Measurements from ENCODE around the gene ACOT4. TPM values are rescaled to one million over a fixed set of nuclear protein-coding genes. Genes with fewer than 3 reads are reported as not detected.
"Not testable (repeated sequence)": the region's sequence is repeated elsewhere in the genome, so short reads cannot be mapped to it uniquely, and the experiment has no call there.

The ACOT4 gene
- polyA plus RNA-seq, 4 donors: 2.5 to 12.7 (median 7.5) TPM

DNA sequence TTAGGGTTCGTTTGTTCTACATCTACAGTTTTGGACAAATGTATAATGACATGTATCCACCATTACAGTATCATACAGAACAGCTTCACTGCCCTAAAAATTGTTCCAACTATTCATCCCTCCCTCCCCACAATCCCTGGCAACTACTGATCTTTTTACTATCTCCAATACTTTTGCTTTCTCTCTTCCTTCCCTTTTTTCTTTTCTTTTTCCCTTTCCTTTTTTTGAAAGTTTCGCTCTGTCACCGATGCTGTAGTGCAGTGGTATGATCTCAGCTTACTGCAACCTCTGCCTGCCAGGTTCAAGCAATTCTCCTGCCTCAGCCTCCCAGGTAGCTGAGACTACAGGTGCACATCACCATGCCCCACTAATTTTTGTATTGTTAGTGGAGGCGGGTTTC lies 2.6 kb upstream of the ACOT4 start:
- Histone ChIP-seq H3K27ac (ENCODE audit: low read depth in 1 of 3, low read length in 2 of 3) (no peak overlapping the region), H3K36me3 (ENCODE audit: control insufficient read depth in 3 of 3, insufficient read depth in 2 of 3, low read depth in 1 of 3, low read length in 3 of 3) (no peaks in the 10 kb centered on the region), H3K4me3 (ENCODE audit: low read depth in 1 of 3, low read length in 3 of 3) (no peak overlapping the region), H3K9me3 (ENCODE audit: control insufficient read depth in 2 of 2, insufficient read depth in 1 of 2, low read depth in 1 of 2, low read length in 1 of 2) (no peaks in the 10 kb centered on the region), H3K4me1 (ENCODE audit: control insufficient read depth in 3 of 3, insufficient read depth in 2 of 3, low read depth in 1 of 3, low read length in 2 of 3) (no peaks in the 10 kb centered on the region), H3K27me3 (ENCODE audit: control insufficient read depth in 3 of 3, insufficient read depth in 3 of 3, low read length in 3 of 3) (no peaks in the 10 kb centered on the region)
- WGBS, 3 donors: 76 to 85% (median 83%) methylated on average over 4 of the region's 4 CpGs
- no peak for FAIRE-seq
- no peak for DNase-seq

DNA sequence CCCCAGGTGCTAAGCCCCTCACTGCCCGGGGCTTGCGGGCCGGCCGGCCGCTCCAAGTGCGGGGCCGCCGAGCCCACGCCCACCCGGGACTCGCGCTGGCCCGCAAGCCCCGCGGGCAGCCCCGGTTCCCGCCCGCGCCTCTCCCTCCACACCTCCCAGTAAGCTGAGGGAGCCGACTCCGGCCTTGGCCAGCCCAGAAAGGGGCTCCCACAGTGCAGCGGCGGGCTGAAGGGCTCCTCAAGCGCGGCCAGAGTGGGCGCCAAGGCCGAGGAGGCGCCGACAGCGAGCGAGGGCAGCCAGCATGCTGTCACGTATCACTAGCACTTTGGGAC lies 1.0 kb upstream of the ACOT4 start:
- H3K27me3 ChIP-seq (ENCODE audit: control insufficient read depth in 3 of 3, insufficient read depth in 3 of 3, low read length in 3 of 3); H3K4me3 ChIP-seq (ENCODE audit: low read depth in 1 of 3, low read length in 3 of 3); H3K27ac ChIP-seq (ENCODE audit: low read depth in 1 of 3, low read length in 2 of 3); H3K9me3 ChIP-seq (ENCODE audit: control insufficient read depth in 2 of 2, insufficient read depth in 1 of 2, low read depth in 1 of 2, low read length in 1 of 2); H3K4me1 ChIP-seq (ENCODE audit: control insufficient read depth in 3 of 3, insufficient read depth in 2 of 3, low read depth in 1 of 3, low read length in 2 of 3); FAIRE-seq; DNase-seq; H3K36me3 ChIP-seq (ENCODE audit: control insufficient read depth in 3 of 3, insufficient read depth in 2 of 3, low read depth in 1 of 3, low read length in 3 of 3): not testable (repeated sequence)
- WGBS, 3 donors: 94 to 98% (median 97%) methylated on average over 18 to 32 of the region's 32 CpGs

DNA sequence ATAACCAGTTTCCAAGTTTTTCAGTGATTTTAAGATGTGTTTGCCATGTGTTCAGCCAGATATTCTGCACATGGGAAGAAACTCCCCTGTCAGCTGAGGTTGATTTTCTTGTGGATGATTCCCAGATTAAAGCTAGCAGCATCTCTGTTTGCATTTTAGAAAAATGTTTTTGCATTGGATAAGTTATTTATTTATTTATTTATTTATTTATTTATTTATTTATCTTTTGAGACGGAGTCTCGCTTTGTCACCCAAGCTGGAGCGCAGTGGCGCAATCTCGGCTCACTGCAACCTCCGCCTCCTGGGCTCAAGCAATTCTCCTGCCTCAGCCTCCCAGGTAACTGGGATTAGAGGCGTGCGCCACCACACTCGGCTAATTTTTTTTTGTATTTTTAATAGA lies 2.8 kb downstream of the ACOT4 start:
- Histone ChIP-seq H3K9me3 (ENCODE audit: control insufficient read depth in 2 of 2, insufficient read depth in 1 of 2, low read depth in 1 of 2, low read length in 1 of 2) (no peaks in the 10 kb centered on the region), H3K4me1 (ENCODE audit: control insufficient read depth in 3 of 3, insufficient read depth in 2 of 3, low read depth in 1 of 3, low read length in 2 of 3) (peaks cover 0 to 8% (median 3%) of the 10 kb centered on the region in 3 donors), H3K4me3 (ENCODE audit: low read depth in 1 of 3, low read length in 3 of 3) (no peak overlapping the region), H3K36me3 (ENCODE audit: control insufficient read depth in 3 of 3, insufficient read depth in 2 of 3, low read depth in 1 of 3, low read length in 3 of 3) (peaks cover 0 to 6% (median 0%) of the 10 kb centered on the region in 3 donors), H3K27ac (ENCODE audit: low read depth in 1 of 3, low read length in 2 of 3) (no peak overlapping the region), H3K27me3 (ENCODE audit: control insufficient read depth in 3 of 3, insufficient read depth in 3 of 3, low read length in 3 of 3) (no peaks in the 10 kb centered on the region)
- DNase-seq (no peak), FAIRE-seq (no peak)
- WGBS, 3 donors: 93 to 99% (median 98%) methylated on average over 9 of the region's 9 CpGs

DNA sequence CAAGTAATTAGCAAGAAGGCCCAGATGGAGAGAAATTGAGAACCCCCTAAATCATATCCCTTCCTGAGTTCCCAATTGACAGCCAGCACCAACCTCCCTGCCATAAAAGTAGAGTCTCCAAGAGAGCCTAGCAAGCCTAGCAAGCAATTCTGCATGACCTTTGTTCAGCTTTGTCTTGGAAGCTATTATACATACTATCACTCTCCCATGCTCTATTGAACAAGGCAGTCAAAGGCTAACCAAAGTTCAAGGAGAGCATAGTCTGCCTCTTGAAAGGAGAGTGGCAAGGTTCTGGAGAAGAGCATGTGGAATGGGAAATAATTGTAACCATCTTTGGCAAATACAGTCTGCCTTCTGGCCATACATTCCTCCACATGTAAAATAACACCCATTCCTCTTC lies 7.8 kb downstream of the ACOT4 start:
- Histone ChIP-seq H3K4me3 (ENCODE audit: low read depth in 1 of 3, low read length in 3 of 3) (no peak overlapping the region), H3K36me3 (ENCODE audit: control insufficient read depth in 3 of 3, insufficient read depth in 2 of 3, low read depth in 1 of 3, low read length in 3 of 3) (peaks cover 0 to 6% (median 0%) of the 10 kb centered on the region in 3 donors), H3K27ac (ENCODE audit: low read depth in 1 of 3, low read length in 2 of 3) (peak overlapping the region in 2 of 3 donors; percentile 36 to 51), H3K9me3 (ENCODE audit: control insufficient read depth in 2 of 2, insufficient read depth in 1 of 2, low read depth in 1 of 2, low read length in 1 of 2) (no peaks in the 10 kb centered on the region), H3K27me3 (ENCODE audit: control insufficient read depth in 3 of 3, insufficient read depth in 3 of 3, low read length in 3 of 3) (no peaks in the 10 kb centered on the region), H3K4me1 (ENCODE audit: control insufficient read depth in 3 of 3, insufficient read depth in 2 of 3, low read depth in 1 of 3, low read length in 2 of 3) (peaks cover 0 to 15% (median 3%) of the 10 kb centered on the region in 3 donors)
- no peak for FAIRE-seq
- peak; percentile 80 to 93 for DNase-seq

- H3K27me3 ChIP-seq (ENCODE audit: control insufficient read depth in 3 of 3, insufficient read depth in 3 of 3, low read length in 3 of 3): no peaks in the 10 kb centered on the region
- peaks cover 0 to 3% of the 10 kb centered on the region in 2 donors for H3K9me3 ChIP-seq (ENCODE audit: control insufficient read depth in 2 of 2, insufficient read depth in 1 of 2, low read depth in 1 of 2, low read length in 1 of 2)
- WGBS, 3 donors: 80 to 89% (median 87%) methylated on average over 3 of the region's 3 CpGs
- FAIRE-seq (no peak), DNase-seq (no peak)
- no peaks in the 10 kb centered on the region for H3K36me3 ChIP-seq (ENCODE audit: control insufficient read depth in 3 of 3, insufficient read depth in 2 of 3, low read depth in 1 of 3, low read length in 3 of 3)
- peaks cover 0 to 15% (median 3%) of the 10 kb centered on the region in 3 donors for H3K4me1 ChIP-seq (ENCODE audit: control insufficient read depth in 3 of 3, insufficient read depth in 2 of 3, low read depth in 1 of 3, low read length in 2 of 3)
- H3K4me3 ChIP-seq (ENCODE audit: low read depth in 1 of 3, low read length in 3 of 3): no peak overlapping the region
- no peak overlapping the region for H3K27ac ChIP-seq (ENCODE audit: low read depth in 1 of 3, low read length in 2 of 3)
Observed at GRCh38 chr14:73602994-73603393, 11.3 kb downstream of the ACOT4 start.

- Histone ChIP-seq H3K4me1 (ENCODE audit: control insufficient read depth in 3 of 3, insufficient read depth in 2 of 3, low read depth in 1 of 3, low read length in 2 of 3) (no peaks in the 10 kb centered on the region), H3K4me3 (ENCODE audit: low read depth in 1 of 3, low read length in 3 of 3) (no peak overlapping the region), H3K27ac (ENCODE audit: low read depth in 1 of 3, low read length in 2 of 3) (no peak overlapping the region), H3K9me3 (ENCODE audit: control insufficient read depth in 2 of 2, insufficient read depth in 1 of 2, low read depth in 1 of 2, low read length in 1 of 2) (peaks cover 0 to 12% of the 10 kb centered on the region in 2 donors), H3K27me3 (ENCODE audit: control insufficient read depth in 3 of 3, insufficient read depth in 3 of 3, low read length in 3 of 3) (no peaks in the 10 kb centered on the region), H3K36me3 (ENCODE audit: control insufficient read depth in 3 of 3, insufficient read depth in 2 of 3, low read depth in 1 of 3, low read length in 3 of 3) (no peaks in the 10 kb centered on the region)
- DNase-seq (no peak), FAIRE-seq (no peak)
- 79 to 84% (median 83%) methylated on average over 3 of the region's 3 CpGs for WGBS, 3 donors
Observed at GRCh38 chr14:73606271-73606670, 14.6 kb downstream of the ACOT4 start.

DNA sequence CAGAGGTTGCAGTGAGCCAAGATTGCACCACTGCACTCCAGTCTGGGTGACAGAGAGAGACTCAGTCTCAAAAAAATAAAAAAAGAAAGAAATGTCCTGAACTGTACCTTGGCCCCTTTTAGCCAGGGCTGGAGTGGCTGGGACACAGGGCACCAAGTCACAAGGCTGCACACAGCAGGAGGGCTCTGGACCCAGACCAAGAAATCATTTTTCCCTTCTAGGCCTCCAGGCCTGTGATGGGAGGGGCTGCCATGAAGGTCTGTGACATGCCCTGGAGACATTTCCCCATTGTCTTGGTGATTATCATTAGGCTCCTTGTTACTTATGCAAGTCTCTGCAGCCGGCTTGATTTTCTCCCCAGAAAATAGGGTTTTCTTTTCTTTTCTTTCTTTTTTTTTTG lies 15.6 kb downstream of the ACOT4 start:
- no peaks in the 10 kb centered on the region for H3K4me1 ChIP-seq (ENCODE audit: control insufficient read depth in 3 of 3, insufficient read depth in 2 of 3, low read depth in 1 of 3, low read length in 2 of 3)
- 94 to 100% (median 94%) methylated on average over 1 of the region's 1 CpG for WGBS, 3 donors
- FAIRE-seq: no peak

GRCh38 chr14:73610687-73611086 lies 19.0 kb downstream of the ACOT4 start:
- no peak overlapping the region for H3K4me3 ChIP-seq (ENCODE audit: low read depth in 1 of 3, low read length in 3 of 3)
- FAIRE-seq (no peak), DNase-seq (peak in 1 of 2 donors; percentile 32)
- H3K36me3 ChIP-seq (ENCODE audit: control insufficient read depth in 3 of 3, insufficient read depth in 2 of 3, low read depth in 1 of 3, low read length in 3 of 3): no peaks in the 10 kb centered on the region
- no peaks in the 10 kb centered on the region for H3K4me1 ChIP-seq (ENCODE audit: control insufficient read depth in 3 of 3, insufficient read depth in 2 of 3, low read depth in 1 of 3, low read length in 2 of 3)
- H3K9me3 ChIP-seq (ENCODE audit: control insufficient read depth in 2 of 2, insufficient read depth in 1 of 2, low read depth in 1 of 2, low read length in 1 of 2): peaks cover 0 to 12% of the 10 kb centered on the region in 2 donors
- H3K27ac ChIP-seq (ENCODE audit: low read depth in 1 of 3, low read length in 2 of 3): no peak overlapping the region
- H3K27me3 ChIP-seq (ENCODE audit: control insufficient read depth in 3 of 3, insufficient read depth in 3 of 3, low read length in 3 of 3): no peaks in the 10 kb centered on the region
- 43 to 62% (median 55%) methylated on average over 2 of the region's 2 CpGs for WGBS, 3 donors

More for the DNA sequence above, 15.6 kb downstream of the ACOT4 start:
- H3K9me3 ChIP-seq (ENCODE audit: control insufficient read depth in 2 of 2, insufficient read depth in 1 of 2, low read depth in 1 of 2, low read length in 1 of 2): peaks cover 0 to 12% of the 10 kb centered on the region in 2 donors
- H3K27ac ChIP-seq (ENCODE audit: low read depth in 1 of 3, low read length in 2 of 3): no peak overlapping the region
- no peaks in the 10 kb centered on the region for H3K27me3 ChIP-seq (ENCODE audit: control insufficient read depth in 3 of 3, insufficient read depth in 3 of 3, low read length in 3 of 3)
- H3K4me3 ChIP-seq (ENCODE audit: low read depth in 1 of 3, low read length in 3 of 3): no peak overlapping the region
- DNase-seq: no peak
- no peaks in the 10 kb centered on the region for H3K36me3 ChIP-seq (ENCODE audit: control insufficient read depth in 3 of 3, insufficient read depth in 2 of 3, low read depth in 1 of 3, low read length in 3 of 3)

GRCh38 chr14:73612339-73613045 lies 20.8 kb downstream of the ACOT4 start, which contains the start of gene ACOT6:
ACOT6 (plus strand) TSS chr14:73612517; CDS start chr14:73612572, 55 bp downstream.
- DNase-seq: peak; percentile 69 to 90
- 0 to 1% (median 1%) methylated on average over 82 to 84 of the region's 84 CpGs for WGBS, 3 donors
- Histone ChIP-seq H3K27ac (ENCODE audit: low read depth in 1 of 3, low read length in 2 of 3) (peak within 1 kb of the TSS; percentile 66 to 88 (median 71)), H3K4me3 (ENCODE audit: low read depth in 1 of 3, low read length in 3 of 3) (peak within 1 kb of the TSS; percentile 27 to 65 (median 53)), H3K36me3 (ENCODE audit: control insufficient read depth in 3 of 3, insufficient read depth in 2 of 3, low read depth in 1 of 3, low read length in 3 of 3) (no peaks in the 10 kb centered on the region), H3K4me1 (ENCODE audit: control insufficient read depth in 3 of 3, insufficient read depth in 2 of 3, low read depth in 1 of 3, low read length in 2 of 3) (no peaks in the 10 kb centered on the region), H3K27me3 (ENCODE audit: control insufficient read depth in 3 of 3, insufficient read depth in 3 of 3, low read length in 3 of 3) (no peaks in the 10 kb centered on the region), H3K9me3 (ENCODE audit: control insufficient read depth in 2 of 2, insufficient read depth in 1 of 2, low read depth in 1 of 2, low read length in 1 of 2) (peaks cover 0 to 9% of the 10 kb centered on the region in 2 donors)
- no peak for FAIRE-seq

Data from small intestine (tissue), 7 donors.